Hepatocyte (in vitro differentiated cells): ENCODE data around the gene DNAH5. TPM values are rescaled to one million over a fixed set of nuclear protein-coding genes. Genes with fewer than 3 reads are reported as not detected.

Experiments used
- DNase-seq: peaks from one replicate; pipeline ENCODE4 v3.0.0-alpha.2; 2016; ENCODE audit warnings: low spot score
- H2AFZ ChIP-seq: fragments of 200-600 bp; sonication (generic); 2 replicates; pipeline ENCODE4 v1.6.0; 2016; ENCODE audit warnings: antibody characterized with exemption, mild to moderate bottlenecking
- H3K27ac ChIP-seq: fragments of 200-600 bp; sonication (generic); 2 replicates; pipeline ENCODE4 v1.5.1; 2016; ENCODE audit warnings: mild to moderate bottlenecking
- H3K27me3 ChIP-seq: fragments of 200-600 bp; sonication (generic); 2 replicates; pipeline ENCODE4 v1.6.1; 2016
- H3K36me3 ChIP-seq: fragments of 200-600 bp; sonication (generic); replicated peaks from 2 replicates; pipeline ENCODE4 v1.5.1; 2016; ENCODE audit warnings: low read depth; ENCODE audit not compliant: insufficient read depth
- H3K4me1 ChIP-seq: fragments of 200-600 bp; sonication (generic); 2 replicates; pipeline ENCODE4 v1.5.1; 2016; ENCODE audit warnings: mild to moderate bottlenecking, moderate library complexity; ENCODE audit not compliant: insufficient read depth
- H3K4me2 ChIP-seq: fragments of 200-600 bp; sonication (generic); 2 replicates; pipeline ENCODE4 v1.6.0; 2016
- H3K4me3 ChIP-seq: fragments of 200-600 bp; sonication (generic); 2 replicates; pipeline ENCODE4 v1.5.1; 2016; ENCODE audit warnings: mild to moderate bottlenecking
- H3K79me2 ChIP-seq: fragments of 200-600 bp; sonication (generic); 2 replicates; pipeline ENCODE4 v1.6.0; 2017; ENCODE audit warnings: mild to moderate bottlenecking
- H3K9me2 ChIP-seq: fragments of 200-600 bp; sonication (generic); replicated peaks from 2 replicates; pipeline ENCODE4 v1.6.0; 2017; ENCODE audit warnings: mild to moderate bottlenecking; ENCODE audit not compliant: insufficient read depth
- H3K9me3 ChIP-seq: fragments of 200-600 bp; sonication (generic); 2 replicates; pipeline ENCODE4 v1.5.1; 2016; ENCODE audit warnings: low read depth, mild to moderate bottlenecking
- H4K20me1 ChIP-seq: fragments of 200-600 bp; sonication (generic); 2 replicates; pipeline ENCODE4 v1.6.0; 2016; ENCODE audit warnings: mild to moderate bottlenecking; ENCODE audit not compliant: insufficient read depth, poor library complexity, severe bottlenecking
- EZH2 ChIP-seq: fragments of 200-600 bp; sonication (generic); IDR thresholded peaks from 2 replicates; pipeline ENCODE4 v1.6.1; 2016; ENCODE audit warnings: antibody characterized with exemption, mild to moderate bottlenecking, borderline replicate concordance
- EZH2phosphoT487 ChIP-seq: fragments of 200-600 bp; sonication (generic); IDR thresholded peaks from one replicate; pipeline ENCODE4 v1.6.1; 2018; ENCODE audit warnings: antibody characterized with exemption, mild to moderate bottlenecking, low read depth, moderate library complexity; ENCODE audit not compliant: unreplicated experiment, severe bottlenecking
- WGBS: methylation state at CpG from one replicate; pipeline ENCODE4 v1.1.6; 2016; ENCODE audit warnings: low lambda C conversion rate; ENCODE audit errors: missing lambda C conversion rate; 5-methylcytosine and 5-hydroxymethylcytosine counted together
- polyA plus RNA-seq: library from polyadenylated mRNA; unstranded; fragments of >200 nt; fragmentation: Nextera tagmentation; extraction: Ambion mirVana; gene quantifications from 2 replicates; pipeline ENCODE4 v1.2.1, GENCODE V29; 2016
- total RNA-seq: library from RNA; depleted of rRNA; stranded (reverse); fragments of >200 nt; gene quantifications from 2 replicates; pipeline ENCODE4 v1.2.3, GENCODE V29; 2014
- TF ChIP-seq, protein P1 (sequence below): fragments of 200-600 bp; sonication (generic); IDR thresholded peaks from 2 replicates; pipeline ENCODE4 v1.5.1; 2016; ENCODE audit warnings: antibody characterized with exemption, mild to moderate bottlenecking; ENCODE audit not compliant: poor library complexity

The DNAH5 gene
- total and polyA plus RNA-seq, 2 experiments from 2014 or later, result 0.17 to 0.40 TPM

DNA sequence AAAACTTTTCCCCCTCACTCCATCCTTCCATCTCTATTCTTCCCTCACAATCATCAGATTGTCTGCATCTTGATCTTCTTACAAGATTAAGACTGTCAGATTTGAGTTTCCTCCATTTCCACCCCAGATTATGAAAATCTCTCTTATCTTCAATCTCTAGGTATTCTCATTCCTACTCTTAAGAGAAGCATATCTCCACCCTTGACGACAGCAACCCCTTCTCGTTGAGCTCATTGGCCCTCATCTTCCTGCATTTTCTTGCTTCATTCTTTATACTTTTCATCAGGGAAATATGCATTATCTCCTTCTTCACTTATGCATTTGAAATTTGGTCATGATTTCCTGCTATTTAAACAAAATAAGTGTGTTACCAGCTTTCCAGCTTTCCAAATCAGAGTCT lies 301.3 kb downstream of the DNAH5 start:
- H2AFZ ChIP-seq, result no peak overlapping the region
- no peaks in the 10 kb centered on the region for H3K9me2 ChIP-seq
- H3K9me3 ChIP-seq, result no peaks in the 10 kb centered on the region
- no peaks in the 10 kb centered on the region for H4K20me1 ChIP-seq
- H3K79me2 ChIP-seq, result no peaks in the 10 kb centered on the region
- H3K36me3 ChIP-seq, result no peaks in the 10 kb centered on the region
- no peak overlapping the region for H3K4me3 ChIP-seq
- no peak overlapping the region for H3K27ac ChIP-seq
- no peaks in the 10 kb centered on the region for H3K4me1 ChIP-seq
- H3K27me3 ChIP-seq, result no peaks in the 10 kb centered on the region
- H3K4me2 ChIP-seq, result no peak overlapping the region
- TF ChIP-seq EZH2phosphoT487 (no peak), EZH2 (no peak)
- TF ChIP-seq, protein P1, sequence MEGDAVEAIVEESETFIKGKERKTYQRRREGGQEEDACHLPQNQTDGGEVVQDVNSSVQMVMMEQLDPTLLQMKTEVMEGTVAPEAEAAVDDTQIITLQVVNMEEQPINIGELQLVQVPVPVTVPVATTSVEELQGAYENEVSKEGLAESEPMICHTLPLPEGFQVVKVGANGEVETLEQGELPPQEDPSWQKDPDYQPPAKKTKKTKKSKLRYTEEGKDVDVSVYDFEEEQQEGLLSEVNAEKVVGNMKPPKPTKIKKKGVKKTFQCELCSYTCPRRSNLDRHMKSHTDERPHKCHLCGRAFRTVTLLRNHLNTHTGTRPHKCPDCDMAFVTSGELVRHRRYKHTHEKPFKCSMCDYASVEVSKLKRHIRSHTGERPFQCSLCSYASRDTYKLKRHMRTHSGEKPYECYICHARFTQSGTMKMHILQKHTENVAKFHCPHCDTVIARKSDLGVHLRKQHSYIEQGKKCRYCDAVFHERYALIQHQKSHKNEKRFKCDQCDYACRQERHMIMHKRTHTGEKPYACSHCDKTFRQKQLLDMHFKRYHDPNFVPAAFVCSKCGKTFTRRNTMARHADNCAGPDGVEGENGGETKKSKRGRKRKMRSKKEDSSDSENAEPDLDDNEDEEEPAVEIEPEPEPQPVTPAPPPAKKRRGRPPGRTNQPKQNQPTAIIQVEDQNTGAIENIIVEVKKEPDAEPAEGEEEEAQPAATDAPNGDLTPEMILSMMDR, result no peak
- 89% methylated on average over 2 of the region's 2 CpGs for WGBS
- DNase-seq, result no peak

Other genes with a start within 250 kb of the DNAH5 start
- gene TRIO, start 198.7 kb upstream of the DNAH5 start, total RNA-seq, result 63.0 and 78.2 TPM in 2 replicates
- gene TRIO, start 198.7 kb upstream of the DNAH5 start, polyA plus RNA-seq, result 18.5 and 25.6 TPM in 2 replicates